Measurements from ENCODE around the gene ACKR2.

ACKR2 gene

DNA sequence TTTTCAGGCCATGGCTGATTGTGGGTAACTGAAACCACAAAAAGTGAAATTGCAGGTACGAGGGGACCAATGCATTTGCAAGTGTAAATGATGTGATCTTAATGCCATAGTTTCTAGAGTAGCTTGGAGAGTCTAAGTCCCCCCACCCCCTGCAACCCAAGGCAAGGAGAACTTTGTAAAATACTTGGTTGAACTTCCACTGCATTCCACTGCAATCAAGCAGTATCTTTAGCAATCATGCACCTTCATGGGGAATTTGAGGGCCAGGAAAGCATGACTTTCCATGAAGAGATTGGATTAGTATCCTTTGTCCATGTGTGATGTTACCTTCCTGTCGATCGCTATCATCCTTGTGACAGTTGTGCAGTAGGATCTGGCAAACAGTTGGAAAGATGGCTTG lies 77.8 kb downstream of the ACKR2 start:
- DNase-seq (ENCODE audit: low spot score), result no peak

- no peak for DNase-seq (ENCODE audit: low spot score)
These were observed 81.8 kb downstream of the ACKR2 start for GRCh38 chr3:42891042-42891441.

- DNase-seq (ENCODE audit: low spot score), result no peak
These were observed 82.9 kb downstream of the ACKR2 start for GRCh38 chr3:42892169-42892568.

- no peak for DNase-seq (ENCODE audit: low spot score)
These were observed 83.6 kb downstream of the ACKR2 start for GRCh38 chr3:42892807-42893206.

DNA sequence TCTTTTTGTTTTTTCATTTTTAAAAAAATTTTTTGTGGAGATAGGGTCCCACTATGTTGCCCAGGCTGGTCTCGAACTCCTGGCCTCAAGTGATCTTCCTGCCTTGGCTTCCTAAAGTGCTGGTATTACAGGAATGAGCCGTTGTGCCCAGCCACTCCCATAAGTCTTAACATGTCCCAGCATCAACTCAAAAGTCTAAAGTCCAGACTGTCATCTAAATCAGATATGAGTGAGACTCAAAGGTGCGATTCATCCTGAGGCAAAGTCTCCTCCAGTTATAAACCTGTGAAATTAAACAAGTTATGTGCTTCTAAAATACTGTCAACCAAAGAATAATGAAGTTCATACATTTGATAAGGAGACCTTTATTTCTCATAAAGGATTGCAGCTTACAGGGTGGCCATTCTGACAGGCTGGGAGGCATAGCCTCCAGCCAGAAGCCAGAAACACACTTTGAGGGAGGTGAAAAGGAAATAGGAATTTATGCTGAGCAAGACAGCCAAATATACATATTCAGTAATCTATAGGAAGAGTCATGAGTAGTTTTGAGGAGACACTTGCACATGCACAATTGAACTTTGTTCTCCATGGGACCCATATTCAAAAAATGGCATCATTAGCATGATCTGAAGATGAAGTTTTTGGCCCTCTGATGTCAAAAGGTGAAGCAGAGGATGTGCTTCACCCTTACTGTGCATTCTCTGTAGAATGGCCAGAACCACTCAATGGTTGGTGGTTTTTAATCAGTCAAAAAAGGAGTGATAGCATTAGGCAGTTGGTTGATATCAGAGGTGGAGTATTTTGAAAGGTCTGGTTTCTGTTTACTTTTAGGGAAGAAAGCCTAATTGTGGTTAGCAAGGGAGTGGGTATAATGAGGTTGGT lies 85.7 kb downstream of the ACKR2 start:
- DNase-seq (ENCODE audit: low spot score), result no peak

DNA sequence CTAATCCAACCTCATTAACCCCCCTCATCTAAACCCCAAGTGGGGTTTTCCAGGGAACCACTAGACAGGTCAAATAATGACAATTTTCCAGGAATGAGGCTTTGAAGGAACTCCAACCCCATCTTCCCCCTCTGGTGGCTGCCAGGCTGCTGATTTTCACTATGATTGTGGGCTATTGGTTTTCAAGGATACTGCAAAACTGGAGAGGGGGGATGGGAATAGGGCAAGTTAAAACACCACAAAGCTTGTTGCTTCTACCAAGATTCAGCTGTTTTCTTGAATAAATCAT lies 86.3 kb downstream of the ACKR2 start:
- DNase-seq (ENCODE audit: low spot score), result no peak

GRCh38 chr3:42898896-42899675 lies 89.8 kb downstream of the ACKR2 start:
- DNase-seq (ENCODE audit: low spot score), result no peak

GRCh38 chr3:42900226-42901072 lies 91.2 kb downstream of the ACKR2 start:
- DNase-seq (ENCODE audit: low spot score), result no peak

DNA sequence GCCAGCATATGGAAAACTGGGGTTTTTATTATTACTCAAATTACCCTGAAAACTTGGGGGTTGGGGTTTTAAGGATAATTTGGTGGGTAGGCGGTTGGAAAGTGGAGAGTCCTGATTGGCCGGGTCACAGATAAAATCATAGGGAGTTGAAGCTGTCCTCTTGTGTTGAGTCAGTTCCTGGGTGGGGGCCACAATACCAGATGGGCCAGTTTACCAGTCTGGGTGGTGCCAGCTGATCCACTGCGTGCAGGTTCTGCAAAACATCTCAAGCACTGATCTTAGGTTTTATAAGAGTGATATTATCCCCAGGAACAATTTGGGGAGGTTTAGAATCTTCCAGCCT lies 91.8 kb downstream of the ACKR2 start:
- no peak for DNase-seq (ENCODE audit: low spot score)

- DNase-seq (ENCODE audit: low spot score), result no peak
These were observed 93.0 kb downstream of the ACKR2 start for GRCh38 chr3:42902257-42902656.

DNA sequence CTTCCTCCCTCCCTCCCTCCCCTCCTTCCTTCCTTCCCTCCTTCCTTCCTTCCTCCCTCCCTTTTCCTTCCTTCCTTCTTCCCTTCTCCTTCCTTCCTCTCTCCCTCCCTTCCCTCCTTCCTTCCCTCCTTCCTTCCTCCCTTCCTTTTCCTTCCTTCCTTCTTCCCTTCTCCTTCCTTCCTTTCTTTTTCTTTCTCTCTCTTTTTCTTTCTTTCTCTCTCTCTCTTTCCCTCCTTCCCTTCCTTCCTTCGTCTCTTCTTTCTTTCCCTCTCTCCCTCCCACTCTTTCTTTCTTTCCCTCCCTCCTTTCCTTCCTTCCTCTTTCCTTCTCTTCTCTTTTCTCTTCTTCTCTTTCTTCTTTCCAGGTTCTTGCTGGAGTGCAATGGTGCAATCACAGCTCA lies 94.8 kb downstream of the ACKR2 start:
- DNase-seq (ENCODE audit: low spot score), result no peak

GRCh38 chr3:42905740-42906069 lies 96.5 kb downstream of the ACKR2 start:
- no peak for DNase-seq (ENCODE audit: low spot score)

- DNase-seq (ENCODE audit: low spot score), result peak; percentile 35
These were observed 97.0 kb downstream of the ACKR2 start, which contains the start of gene ZNF662 for GRCh38 chr3:42906070-42906847. TSS of gene ZNF662 (plus strand) at chr3:42906142. CDS start at chr3:42908115, 1,973 bp downstream.

DNA sequence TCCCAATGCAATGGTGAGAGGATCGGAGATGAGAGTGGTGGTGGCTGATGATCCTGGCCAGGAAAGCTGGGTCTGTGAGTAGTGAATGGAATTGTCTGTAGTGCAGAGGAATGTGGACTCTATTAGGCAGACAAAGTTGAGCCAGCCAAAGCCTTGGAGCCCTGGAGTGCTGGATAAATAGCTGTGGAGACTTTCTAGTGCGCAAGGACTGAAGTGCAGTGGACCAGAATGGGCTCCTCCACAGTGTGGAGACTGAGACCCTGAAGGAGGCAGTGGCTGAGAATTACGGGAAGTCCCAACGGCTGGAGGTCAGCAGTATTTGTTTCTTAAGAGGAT lies 97.6 kb downstream of the ACKR2 start:
- peak; percentile 5 for DNase-seq (ENCODE audit: low spot score)

DNA sequence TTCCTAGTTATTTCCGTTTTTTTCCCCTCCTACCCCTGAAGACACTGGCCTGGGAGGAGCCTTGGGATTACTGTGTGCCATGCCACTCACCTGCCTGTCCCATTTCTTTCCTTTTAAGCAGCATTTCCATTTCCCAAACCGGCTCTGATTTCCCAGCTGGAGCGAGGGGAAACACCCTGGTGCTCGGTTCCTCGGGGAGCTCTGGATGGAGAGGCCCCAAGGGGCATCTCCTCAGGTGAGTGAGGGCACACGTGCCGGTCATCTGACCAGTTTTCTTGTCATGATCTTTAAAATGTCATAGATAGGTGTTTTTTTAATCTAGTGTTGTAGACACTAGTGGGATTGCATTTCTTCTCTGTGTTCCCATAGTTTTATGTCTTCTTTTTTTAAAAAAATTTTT lies 99.4 kb downstream of the ACKR2 start:
- no peak for DNase-seq (ENCODE audit: low spot score)

DNA sequence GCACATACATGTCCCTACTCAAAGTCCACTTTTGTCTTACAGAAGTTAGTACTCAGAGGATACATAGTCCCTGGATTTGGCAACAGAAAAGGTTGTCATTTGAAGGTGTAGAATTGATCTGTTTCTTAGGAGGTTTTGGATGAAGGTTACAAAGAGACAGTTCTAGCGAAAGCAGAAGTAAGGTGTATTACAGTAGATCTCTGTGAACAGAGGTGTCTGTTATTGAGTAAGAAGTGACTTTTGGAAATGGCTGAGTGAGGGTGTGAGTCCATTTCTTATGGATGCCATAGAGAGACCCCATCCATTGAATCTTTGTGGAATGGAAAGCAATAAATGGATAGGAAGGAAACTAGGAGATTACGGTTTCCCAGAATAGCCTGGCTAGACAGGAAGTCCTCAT lies 102.3 kb downstream of the ACKR2 start:
- DNase-seq (ENCODE audit: low spot score), result no peak

- no peak for DNase-seq (ENCODE audit: low spot score)
These were observed 105.7 kb downstream of the ACKR2 start for GRCh38 chr3:42914771-42915515.

Data from pons (tissue), 1 donor.